ENCODE measurements around the gene HM13.
"Not testable (repeated sequence)": the region's sequence is repeated elsewhere in the genome, so short reads cannot be mapped to it uniquely, and the experiment has no call there.

HM13 gene

GRCh38 chr20:31514154-31515071 lies at the start of gene HM13:
Gene HM13 (plus strand): TSS chr20:31514442. CDS start chr20:31514552, 110 bp downstream.
- no peak for FAIRE-seq

GRCh38 chr20:31470946-31471345 lies 43.3 kb upstream of the HM13 start:
- not testable (repeated sequence) for FAIRE-seq

- no peak for FAIRE-seq
These were observed 41.6 kb upstream of the HM13 start for GRCh38 chr20:31472395-31473330.

GRCh38 chr20:31473331-31474096 lies 40.7 kb upstream of the HM13 start:
- no peak for FAIRE-seq

GRCh38 chr20:31474097-31474436 lies 40.2 kb upstream of the HM13 start:
- no peak for FAIRE-seq

GRCh38 chr20:31474758-31475427 lies 39.3 kb upstream of the HM13 start, which contains the start of the genes DEFB124 and REM1:
Gene DEFB124 (minus strand): TSS chr20:31475127. CDS start chr20:31473013, 2,114 bp downstream.
Gene REM1 (plus strand): TSS chr20:31475288. CDS start chr20:31476446, 1,158 bp downstream.
- no peak for FAIRE-seq

GRCh38 chr20:31475472-31476293 lies 38.6 kb upstream of the HM13 start:
- FAIRE-seq: no peak

- FAIRE-seq: no peak
These were observed 38.0 kb upstream of the HM13 start for GRCh38 chr20:31476294-31476585.

GRCh38 chr20:31476643-31477215 lies 37.5 kb upstream of the HM13 start:
- FAIRE-seq: no peak

- no peak for FAIRE-seq
These were observed 30.2 kb upstream of the HM13 start for GRCh38 chr20:31484001-31484400.

GRCh38 chr20:31485450-31486339 lies 28.5 kb upstream of the HM13 start:
- FAIRE-seq: no peak

- FAIRE-seq: no peak
These were observed 26.1 kb upstream of the HM13 start for GRCh38 chr20:31488115-31488514.

- FAIRE-seq: no peak
These were observed 25.1 kb upstream of the HM13 start for GRCh38 chr20:31489152-31489551.

- no peak for FAIRE-seq
These were observed 23.5 kb upstream of the HM13 start for GRCh38 chr20:31490752-31491151.

- FAIRE-seq: no peak
These were observed 20.1 kb upstream of the HM13 start for GRCh38 chr20:31494131-31494530.

- no peak for FAIRE-seq
These were observed 17.4 kb upstream of the HM13 start for GRCh38 chr20:31496761-31497295.

GRCh38 chr20:31497838-31498540 lies 16.3 kb upstream of the HM13 start:
- FAIRE-seq: no peak

GRCh38 chr20:31500527-31500926 lies 13.7 kb upstream of the HM13 start:
- FAIRE-seq: no peak

All from A204.1 (cell line).